Measurements from ENCODE around the gene KHSRP.

DNA sequence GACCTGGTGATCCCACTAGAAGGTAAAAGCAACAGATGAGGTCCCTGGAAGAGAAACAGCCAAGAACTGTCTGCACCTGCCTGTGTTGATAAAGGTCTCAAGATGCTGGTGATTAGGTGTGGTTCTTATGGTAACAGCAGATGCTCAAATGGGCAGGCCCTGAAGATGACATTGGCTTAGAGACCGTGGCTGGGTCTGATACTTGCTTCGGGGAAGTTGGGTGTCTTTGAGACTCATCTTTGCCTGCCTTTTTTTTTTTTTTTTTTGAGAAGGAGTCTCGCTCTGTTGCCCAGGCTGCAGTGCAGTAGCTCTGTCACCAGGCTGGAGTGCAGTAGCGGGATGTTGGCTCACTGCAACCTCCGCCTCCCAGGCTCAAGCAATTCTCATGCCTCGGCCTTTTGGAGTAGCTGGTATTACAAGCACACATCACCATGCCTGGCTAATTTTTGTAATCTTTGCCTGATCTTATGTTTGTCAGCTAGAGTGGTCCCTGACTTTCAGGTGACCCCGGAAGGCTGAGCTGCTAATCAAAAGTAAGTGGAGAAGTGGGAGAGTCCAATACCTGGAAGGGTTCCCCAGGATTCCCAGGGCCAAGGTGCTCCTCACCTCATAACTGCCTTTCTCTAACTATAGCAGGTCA, 27.1 kb upstream of the KHSRP start:
- TF ChIP-seq, protein P1, sequence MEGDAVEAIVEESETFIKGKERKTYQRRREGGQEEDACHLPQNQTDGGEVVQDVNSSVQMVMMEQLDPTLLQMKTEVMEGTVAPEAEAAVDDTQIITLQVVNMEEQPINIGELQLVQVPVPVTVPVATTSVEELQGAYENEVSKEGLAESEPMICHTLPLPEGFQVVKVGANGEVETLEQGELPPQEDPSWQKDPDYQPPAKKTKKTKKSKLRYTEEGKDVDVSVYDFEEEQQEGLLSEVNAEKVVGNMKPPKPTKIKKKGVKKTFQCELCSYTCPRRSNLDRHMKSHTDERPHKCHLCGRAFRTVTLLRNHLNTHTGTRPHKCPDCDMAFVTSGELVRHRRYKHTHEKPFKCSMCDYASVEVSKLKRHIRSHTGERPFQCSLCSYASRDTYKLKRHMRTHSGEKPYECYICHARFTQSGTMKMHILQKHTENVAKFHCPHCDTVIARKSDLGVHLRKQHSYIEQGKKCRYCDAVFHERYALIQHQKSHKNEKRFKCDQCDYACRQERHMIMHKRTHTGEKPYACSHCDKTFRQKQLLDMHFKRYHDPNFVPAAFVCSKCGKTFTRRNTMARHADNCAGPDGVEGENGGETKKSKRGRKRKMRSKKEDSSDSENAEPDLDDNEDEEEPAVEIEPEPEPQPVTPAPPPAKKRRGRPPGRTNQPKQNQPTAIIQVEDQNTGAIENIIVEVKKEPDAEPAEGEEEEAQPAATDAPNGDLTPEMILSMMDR (IDR thresholded peaks at IDR 0.05): no peak
- TF ChIP-seq EP300 (IDR thresholded peaks at IDR 0.05): no peak

Data from tibial nerve (tissue), 4 donors.